Colon (tissue), 2 donors: ENCODE results near the gene NTRK3.
"Not testable (repeated sequence)": the region's sequence is repeated elsewhere in the genome, so short reads cannot be mapped to it uniquely, and the experiment has no call there.

ENCODE experiments used
- FAIRE-seq: peaks from 2 replicates; lab custom pipeline; 2012; peaks lifted over from hg19 to GRCh38; lab: Jason Lieb, UNC
- donor health status: control.
- donor health status: control.

The NTRK3 gene

DNA sequence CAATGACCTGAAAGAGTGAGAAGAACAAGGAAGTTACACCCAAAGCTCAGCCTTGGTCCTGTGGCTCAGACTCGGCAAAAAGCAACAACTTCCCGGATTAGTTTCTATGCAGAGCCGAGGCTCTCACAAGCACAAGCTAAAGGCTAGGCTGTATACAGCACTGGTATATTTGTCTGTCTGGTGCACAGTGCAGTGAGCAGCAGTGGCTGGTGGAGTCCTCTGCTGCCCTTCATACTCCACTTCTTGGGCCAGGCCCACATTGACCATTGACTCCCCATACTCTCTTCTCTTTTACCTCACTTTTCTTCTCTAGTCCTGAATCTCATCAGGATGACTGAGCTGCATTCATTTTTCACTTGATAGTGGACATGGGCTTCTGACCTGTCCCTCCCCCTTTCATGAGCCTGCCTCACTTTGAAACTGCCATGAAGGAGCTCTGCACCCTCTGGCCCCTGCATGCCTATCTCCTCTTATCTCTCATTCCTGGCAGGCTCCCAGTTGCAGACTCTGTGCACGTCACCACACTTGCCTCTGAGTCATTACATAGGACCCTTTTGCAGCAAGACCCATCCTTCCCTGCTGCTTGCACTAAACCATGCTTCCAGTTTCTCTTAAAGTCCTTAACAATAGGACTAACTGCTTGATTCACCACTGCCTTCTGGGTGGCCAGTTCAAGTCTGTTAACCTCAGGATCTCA lies 379.3 kb downstream of the NTRK3 start:
- no peak for FAIRE-seq

DNA sequence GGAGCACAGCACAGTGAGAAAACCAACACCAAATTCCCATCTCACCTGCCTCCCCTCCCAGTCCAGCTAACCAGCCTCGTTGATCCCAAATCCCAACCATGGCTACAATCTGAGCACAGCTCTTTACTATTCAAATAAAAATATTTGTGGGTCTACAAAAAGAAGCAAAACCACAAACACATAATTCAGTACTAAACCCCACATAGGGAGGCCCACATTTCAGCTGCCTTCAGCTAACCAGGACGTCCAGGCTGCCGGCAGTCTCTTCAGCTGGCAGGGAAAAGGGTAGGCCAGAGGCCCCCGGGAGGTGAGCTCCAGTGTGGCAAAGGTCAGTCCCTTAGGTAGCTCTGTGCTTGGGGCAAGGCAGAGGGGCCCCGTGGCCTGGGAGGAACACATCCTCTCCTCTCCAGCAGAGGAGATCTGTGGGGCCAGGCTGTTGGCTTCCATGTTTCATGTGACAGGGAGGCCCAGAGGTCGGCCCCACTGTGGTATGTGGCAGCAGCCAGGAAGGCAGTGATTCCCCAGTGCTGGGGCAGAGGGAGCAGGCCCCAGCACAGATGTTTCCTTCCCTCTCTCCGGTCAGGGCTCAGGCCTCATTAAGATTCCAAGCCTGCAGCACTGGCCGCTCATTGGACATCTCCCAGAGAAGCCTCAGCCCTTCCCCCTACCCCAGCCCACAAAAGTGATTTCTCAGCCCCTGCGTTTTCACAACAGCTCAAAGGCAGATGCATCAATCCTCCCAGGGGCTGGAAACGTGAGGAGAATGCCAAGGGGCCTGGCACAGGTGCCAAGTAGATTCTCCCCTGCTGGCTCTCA lies 381.4 kb downstream of the NTRK3 start:
- FAIRE-seq = no peak

DNA sequence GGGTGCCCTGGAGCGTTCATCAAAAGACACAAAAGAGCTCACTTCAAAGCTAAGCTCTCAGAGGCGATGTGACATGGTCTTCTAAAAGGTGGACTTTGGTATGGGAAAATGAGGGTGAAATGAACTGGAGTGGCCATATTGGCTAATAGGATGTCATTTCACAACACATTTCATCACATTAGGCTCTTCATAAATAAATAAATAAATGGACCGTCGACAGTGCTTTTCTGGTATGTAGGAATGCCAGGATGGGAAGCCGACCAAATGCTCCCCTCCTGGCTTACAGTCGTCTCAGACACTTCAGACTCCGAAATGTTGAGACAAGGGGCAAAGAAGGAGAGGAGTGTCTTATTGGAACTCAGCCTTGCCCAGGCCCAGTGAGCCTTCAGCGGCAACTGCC lies 383.0 kb downstream of the NTRK3 start:
- no peak for FAIRE-seq

DNA sequence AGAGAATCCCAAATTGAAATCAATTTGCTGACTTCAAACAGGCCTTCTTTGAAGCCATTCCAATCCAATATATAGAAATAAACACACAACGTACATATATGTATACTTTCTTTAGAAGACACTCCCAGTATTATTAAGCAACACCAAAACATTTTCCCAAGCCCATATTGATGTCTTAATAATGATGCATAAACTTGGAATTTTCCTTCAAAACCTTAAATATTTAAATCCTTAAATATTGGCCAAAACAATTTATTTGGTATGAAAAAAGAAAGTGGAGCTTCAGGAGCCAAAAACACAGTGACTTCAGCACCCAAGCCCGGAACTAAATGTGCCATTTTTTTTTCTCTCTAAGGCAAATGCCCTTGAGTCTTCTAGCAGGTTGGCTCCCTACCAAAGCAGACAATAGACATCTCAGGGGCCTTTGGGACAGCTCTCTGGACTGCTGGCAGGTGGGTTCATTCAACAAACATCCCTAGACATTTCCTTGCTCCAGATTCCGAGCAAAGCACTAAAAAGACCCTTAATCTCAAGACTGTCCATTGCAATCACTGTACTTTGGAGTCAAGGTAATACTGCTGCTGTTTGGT lies 384.7 kb downstream of the NTRK3 start:
- FAIRE-seq = no peak

DNA sequence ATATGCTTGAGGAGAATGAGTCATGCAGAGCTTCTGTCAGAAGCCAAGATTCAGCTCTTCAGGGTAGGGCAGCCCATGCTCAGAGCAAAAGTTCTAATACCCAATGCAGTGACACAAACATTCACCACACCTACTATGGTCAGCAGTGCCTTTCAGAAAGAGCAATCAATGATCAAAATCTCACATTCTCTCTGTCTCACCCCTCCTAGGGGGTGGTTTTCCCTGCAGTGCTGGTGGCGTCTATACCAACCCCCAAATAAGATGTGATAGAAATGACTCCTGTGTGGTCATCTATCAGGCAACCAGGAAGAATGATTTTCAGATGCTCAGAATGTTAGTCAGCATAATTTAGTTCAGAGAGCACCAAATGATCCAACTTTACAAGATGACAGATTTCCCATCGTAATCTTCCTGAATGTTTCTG lies 385.3 kb downstream of the NTRK3 start:
- no peak for FAIRE-seq

DNA sequence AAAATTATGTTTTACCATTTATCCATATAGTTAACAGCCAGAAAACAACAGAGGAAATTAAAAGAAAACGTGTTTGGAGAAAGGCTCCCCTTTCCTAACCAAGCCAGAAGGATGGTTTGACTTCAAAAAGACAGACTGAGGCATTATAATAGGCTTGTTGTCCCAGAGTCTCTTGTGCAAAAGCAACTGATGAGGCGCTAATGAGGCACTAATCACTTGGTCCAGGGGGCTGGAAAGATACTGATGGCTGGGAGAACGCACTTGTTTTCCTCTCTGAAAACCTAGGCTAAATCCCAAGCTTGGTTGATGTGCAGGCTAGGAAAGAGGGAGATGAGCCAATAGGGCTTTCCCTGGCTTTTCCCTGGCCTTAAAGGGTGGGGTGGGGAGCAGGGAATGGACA lies 389.6 kb downstream of the NTRK3 start:
- no peak for FAIRE-seq

DNA sequence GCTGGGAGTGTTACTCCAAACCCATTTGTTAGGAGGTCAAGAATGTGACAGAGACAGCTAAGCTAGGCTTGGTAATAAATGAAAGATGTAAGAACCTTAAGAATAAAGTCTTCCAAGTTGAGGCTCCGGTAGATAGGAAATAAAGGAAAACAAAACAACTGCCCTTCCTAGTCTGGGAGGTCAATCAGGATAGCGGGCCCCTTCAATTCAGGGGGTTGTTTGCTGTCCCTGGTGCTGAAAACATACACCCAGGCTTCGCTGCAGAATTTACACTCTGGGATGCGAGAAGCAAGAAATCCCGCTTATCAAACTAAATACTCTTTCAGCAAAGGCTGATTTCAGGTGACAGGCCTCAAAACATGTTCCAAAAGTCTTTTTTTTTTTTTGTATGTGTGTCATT lies 393.4 kb downstream of the NTRK3 start:
- FAIRE-seq = no peak

DNA sequence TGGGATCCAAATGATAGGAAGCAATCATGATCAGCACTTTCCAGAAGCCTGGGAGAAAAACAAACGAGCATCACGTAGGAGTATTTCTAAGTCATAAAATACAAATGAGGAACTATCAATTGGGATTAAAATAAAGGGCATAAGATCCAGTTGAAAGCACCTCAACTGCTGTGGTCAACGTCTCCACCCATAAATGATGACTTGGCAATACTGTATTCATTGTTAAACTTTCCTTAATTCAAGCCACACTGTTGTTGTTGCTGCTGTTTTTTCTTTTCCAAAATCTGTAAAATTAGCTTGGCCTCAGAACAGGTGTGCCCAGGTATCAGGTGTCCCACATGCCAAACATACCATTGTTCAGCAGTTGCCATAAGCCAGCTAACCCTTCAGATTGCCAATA lies 395.8 kb downstream of the NTRK3 start:
- FAIRE-seq = no peak

DNA sequence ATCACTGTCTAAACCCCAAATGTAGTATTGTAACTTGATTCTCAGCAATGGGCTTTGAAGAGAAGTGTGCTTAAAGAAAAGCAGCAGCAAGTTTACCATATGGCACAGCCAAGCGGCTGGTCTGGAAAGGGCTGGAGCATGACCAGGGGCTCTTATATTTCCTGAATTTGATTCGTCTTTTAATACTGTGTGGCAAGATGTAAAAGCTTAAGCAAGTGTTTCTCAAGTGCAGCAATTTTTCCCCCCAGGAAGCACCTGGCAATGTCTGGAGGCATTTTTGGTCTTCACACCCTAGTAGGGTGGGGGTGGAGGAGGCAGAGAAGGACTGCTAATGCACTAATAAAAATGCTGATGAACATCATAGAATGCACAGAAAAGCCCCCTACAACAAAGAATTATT lies 397.9 kb downstream of the NTRK3 start:
- FAIRE-seq = no peak

DNA sequence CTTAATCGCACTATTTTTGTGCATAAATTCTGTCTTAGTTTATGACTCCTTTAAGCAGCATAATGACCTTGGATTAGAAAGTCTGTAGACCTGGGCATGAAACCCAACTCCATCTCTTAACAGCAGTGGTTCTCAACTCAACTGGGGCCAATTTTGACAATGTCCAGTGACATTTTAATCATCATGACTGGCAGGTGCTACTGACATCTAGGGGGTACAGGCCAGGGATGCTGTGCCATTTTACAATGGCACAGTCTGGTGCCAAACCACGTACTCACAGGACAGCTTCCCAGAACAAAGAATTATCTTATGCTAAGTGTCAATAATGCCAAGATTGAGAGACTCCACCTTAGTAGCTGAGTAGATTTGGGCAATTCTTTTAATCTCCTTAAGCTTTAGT lies 405.0 kb downstream of the NTRK3 start:
- FAIRE-seq = no peak

DNA sequence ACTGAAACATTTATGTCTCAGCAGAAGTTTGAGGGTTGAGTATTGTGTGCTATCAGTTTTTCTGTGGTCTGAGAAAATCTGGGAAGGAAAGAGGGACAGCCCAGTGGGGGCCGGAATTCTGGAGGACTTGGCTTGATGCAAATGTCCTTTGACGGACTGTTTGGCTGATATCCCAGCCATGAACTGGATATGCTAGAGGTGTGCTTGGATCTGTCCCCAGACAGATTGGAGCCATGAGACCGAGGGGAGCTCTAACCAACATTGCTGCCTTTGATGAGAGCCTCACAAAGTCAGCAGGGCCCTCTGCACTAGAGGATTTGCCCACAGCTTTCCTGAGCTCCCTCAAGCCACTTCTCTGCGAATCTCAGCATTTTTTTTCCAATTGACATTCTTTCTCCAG lies 405.6 kb downstream of the NTRK3 start:
- FAIRE-seq = no peak

DNA sequence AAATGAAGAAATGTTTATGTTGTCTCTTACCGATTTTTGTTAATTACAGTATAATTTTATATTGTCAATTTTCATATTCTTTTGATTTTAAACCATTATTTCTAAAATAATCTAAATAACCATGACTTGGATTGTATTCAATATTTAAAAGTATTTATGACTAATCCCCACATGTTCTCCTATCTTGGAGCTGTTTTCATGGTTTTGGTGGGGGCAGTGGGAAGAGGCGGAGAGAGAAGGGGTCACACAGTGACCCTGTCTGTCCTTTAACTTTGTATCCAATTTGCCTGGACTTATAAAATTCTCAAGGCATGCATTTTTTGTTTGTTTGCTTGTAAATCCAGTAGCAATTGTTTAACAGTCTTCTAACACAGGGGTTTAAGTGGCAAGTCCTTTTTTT lies 407.4 kb downstream of the NTRK3 start:
- FAIRE-seq = no peak

DNA sequence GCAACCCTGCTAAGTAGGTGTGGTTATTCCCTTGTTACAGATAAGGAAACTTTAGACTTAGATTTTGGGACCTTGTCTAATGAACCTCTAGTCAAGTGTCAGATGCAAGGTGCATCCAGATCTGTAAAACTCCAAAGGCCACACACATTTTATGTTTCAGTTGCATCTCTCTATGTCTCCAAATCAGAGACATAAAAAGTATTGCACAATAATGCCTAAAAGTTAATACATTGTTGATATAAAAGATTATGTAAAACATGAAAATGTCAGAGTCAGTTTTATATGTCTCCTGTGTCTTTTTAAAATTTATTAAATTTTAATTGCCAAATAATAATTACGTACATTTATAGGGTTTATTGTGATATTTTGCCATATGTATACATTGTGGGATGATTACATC lies 408.5 kb downstream of the NTRK3 start:
- FAIRE-seq = no peak

DNA sequence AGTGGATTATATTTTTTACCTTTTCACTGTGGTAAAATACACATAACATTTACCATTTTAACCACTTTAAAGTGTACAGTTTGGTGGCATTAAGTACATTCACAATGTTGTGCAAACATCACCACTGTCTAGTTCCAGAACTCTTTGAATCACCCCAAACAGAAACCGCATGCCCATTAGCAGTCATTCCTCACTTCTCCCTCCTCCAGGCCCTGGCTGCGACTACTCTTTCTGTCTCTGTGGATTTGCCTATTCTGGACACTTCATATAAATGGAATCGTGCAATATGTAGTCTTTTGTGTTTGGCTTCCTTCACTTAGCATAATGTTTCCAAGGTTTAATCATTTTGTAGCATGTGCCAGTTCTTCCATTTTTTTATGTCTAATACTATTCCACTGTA lies 409.8 kb downstream of the NTRK3 start:
- FAIRE-seq = no peak

DNA sequence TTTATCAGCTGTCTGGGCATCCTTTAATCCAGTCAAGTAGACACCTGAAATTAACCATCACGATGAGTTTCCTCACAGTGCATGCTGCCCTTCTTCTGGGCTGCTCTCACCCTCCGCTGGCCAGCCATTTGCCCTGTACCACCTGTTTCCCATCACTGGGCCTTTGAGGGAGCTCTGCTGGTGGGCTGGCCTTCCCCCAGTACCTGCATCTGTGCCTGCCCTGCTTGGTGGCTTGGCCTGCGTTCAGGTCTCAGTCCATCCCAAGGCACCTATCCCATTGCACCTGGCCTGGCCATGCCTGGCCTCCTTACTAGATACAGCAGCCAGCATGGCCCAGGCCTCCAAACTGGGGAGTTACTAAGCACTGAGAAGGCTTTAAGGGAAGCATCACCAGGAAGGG lies 413.2 kb downstream of the NTRK3 start:
- no peak for FAIRE-seq

DNA sequence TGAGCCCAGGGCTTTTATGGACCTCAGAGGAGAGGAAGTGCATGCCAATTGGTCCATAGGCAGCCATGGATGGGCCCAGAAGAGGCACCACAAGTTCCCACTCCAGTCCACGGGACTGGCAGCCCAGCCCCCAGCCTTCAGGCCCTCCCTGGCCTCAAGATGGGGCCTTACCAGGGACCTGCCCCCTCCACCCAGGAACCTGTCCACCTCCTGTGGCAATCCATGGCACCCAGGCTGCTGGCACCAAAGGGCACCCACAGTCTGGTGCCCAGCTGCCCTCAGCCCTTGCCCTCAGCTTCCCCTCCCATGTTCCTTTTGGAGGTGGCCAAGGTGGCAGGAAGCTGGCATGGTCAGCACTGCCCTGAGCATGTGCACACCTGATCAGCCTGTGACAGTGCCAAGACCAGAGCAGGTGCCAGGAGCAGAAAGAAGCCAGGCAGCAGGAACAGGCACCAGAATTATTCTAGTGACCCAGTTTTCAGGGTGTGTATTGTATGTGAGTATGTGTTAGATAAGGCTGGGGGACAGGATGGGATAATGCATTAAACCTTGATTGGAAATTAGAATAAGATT lies 415.0 kb downstream of the NTRK3 start:
- no peak for FAIRE-seq

DNA sequence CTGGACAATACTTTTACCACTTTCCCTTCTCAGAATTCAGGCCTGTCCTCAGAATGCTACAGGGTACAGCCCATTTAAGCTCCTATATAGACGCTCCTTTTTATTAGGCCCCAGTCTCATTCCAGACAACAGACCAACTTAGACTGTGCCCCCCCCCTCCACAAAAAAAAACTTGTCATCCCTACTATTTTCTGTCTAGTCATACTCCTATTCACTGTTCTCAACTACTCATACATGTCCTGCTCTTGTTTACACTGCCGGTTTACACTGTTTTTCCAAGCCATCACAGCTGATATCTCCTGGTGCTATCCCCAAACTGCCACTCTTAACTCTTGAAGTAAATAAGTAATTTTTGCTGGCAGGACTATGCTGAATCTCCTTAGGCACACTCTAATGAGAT lies 420.7 kb downstream of the NTRK3 start:
- FAIRE-seq = not testable (repeated sequence)

DNA sequence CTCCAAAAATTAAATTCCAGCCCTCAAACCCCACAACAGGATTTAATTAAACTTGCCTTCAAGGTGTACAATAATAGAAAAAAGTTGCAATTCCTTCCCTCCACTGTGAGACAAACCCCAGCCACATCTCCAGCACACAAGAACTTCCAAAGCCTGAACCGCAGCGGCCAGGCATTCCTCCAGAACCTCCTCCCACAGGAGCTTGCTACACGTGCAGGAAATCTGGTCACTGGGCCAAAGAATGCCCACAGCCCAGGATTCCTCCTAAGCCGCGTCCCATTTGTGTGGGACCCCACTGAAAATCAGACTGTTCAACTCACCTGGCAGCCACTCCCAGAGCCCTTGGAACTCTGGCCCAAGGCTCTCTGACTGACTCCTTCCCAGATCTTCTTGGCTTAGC lies 423.2 kb downstream of the NTRK3 start:
- not testable (repeated sequence) for FAIRE-seq

DNA sequence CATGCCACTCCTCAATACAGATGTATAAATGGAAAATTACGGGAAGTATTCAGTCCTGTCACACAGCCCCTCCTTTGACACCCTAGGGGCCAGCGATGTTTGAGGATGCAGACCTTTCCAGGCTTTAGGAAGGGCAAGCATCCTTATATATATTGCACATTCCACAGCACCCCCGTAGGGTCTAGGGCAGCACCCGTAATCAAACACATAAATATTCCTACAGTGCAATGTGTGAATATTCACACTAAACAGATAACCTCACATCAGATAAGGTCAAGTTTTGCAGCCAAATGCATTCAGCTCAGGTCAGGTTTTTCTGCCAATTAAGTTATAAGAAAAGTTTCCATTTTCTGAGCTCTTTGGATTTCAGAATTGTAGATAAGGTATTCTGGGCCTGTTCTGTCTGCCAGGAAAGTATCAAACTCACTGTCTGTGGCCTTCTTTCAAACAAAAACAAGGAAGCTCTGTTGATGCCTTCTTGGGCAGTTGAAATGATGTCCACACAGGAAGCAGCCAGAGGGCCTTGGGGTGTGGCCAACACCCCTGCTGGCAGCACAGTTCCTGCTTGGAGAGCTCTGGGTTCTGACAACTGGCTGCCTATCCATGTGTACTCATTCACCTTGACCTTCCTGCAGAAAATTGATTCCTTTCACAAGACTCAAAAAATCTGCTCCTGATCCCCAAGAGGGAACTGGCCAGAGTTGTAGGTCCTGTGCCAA lies 427.0 kb downstream of the NTRK3 start:
- FAIRE-seq = no peak

DNA sequence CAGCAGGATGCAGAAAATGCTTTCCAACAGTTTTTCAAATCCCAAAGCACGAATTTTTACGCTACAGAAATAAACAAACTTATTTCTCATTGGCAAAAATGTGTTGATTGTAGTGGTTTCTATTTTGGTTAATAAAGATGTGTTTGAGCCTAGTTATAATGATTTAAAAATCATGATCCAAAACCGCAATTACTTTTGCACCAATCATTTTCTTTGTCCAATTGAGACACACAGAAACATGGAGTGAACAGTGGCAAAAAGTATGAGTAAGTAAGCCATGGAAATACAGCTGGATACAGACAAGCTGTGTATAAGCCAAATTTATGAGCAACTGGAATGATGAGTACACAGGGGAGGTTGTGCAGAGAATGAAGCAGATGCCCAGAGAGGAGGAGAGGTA lies 427.9 kb downstream of the NTRK3 start:
- no peak for FAIRE-seq

DNA sequence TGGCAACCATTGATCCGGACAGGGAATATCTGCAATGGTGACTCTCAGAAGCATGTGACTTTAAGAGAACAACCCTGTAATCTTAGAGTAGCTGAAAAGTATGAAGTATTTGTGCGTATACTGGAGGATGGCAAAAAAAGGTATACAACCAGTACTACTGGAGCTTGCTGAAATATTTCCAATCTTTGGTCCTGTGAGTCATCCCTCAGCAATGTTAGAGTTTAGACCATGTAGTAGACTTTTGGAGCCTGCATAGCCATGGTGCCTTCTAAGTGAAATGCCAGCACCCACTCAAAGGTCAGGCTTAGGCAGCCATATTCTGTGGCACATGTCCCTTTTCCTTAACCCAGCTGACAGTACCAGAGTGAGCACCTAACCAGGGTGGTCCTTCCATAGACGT lies 429.4 kb downstream of the NTRK3 start:
- FAIRE-seq = no peak

DNA sequence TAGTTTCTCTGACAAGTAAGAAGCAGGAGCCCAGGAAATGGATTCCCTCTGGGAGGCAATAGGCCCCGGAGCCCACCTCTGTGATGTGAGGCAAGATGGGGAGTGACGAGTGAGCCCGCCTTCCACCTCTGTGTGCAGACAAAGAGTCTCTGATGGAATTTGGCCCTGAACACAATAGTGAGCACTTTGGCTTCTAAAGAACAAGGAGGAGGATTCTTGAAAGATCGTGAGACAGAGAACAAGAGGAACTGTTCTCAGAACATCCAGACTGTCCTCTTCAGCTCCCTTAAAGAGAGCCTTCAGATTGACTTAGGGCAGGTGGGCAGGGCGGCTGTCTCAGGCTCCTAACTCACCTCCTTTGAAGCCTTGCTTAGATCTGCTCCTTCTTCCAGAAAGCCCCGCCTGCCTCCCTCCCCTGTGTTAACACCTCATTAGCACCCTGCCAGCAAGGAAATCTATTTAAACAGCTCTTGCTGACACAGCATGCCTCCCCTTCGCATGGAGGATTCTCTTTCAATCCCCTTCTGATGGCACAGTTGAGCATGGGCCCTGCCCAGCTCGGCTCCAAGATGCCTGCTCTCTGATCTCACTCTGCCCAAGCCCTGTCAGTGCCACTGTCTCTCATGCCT lies 430.3 kb downstream of the NTRK3 start:
- FAIRE-seq = no peak
